NCI-H82 treated with DMSO at 0.1 percent for 48 hours (cell line): ENCODE results near the gene PXN.
"Not testable (repeated sequence)": the region's sequence is repeated elsewhere in the genome, so short reads cannot be mapped to it uniquely, and the experiment has no call there.

Experiments used
- DNase-seq: peaks from one replicate; lab custom pipeline; 2025; ENCODE audit not compliant: unreplicated experiment; lab: John Stamatoyannopoulos, UW

Gene PXN

GRCh38 chr12:120262852-120263747, 2.4 kb downstream of the PXN start:
- DNase-seq = no peak

- DNase-seq = no peak
Measured at GRCh38 chr12:120261951-120262851, 3.3 kb downstream of the PXN start.

- no peak for DNase-seq
Measured at GRCh38 chr12:120260607-120261006, 4.9 kb downstream of the PXN start.

- DNase-seq = no peak
Measured at GRCh38 chr12:120259418-120260202, 5.9 kb downstream of the PXN start.

- no peak for DNase-seq
Measured at GRCh38 chr12:120258323-120258896, 7.1 kb downstream of the PXN start.

- DNase-seq = no peak
Measured at GRCh38 chr12:120257041-120257821, 8.3 kb downstream of the PXN start.

- no peak for DNase-seq
Measured at GRCh38 chr12:120254809-120255208, 10.7 kb downstream of the PXN start.

- DNase-seq = not testable (repeated sequence)
Measured at GRCh38 chr12:120253313-120253712, 12.2 kb downstream of the PXN start.

GRCh38 chr12:120252071-120252906, 13.2 kb downstream of the PXN start:
- no peak for DNase-seq

- DNase-seq = not testable (repeated sequence)
Measured at GRCh38 chr12:120251364-120252070, 14.0 kb downstream of the PXN start.

GRCh38 chr12:120249875-120250795, 15.4 kb downstream of the PXN start:
- no peak for DNase-seq

- DNase-seq = no peak
Measured at GRCh38 chr12:120249266-120249874, 16.2 kb downstream of the PXN start.

- peak; percentile 16 for DNase-seq
Measured at GRCh38 chr12:120247621-120248030, 17.9 kb downstream of the PXN start.

GRCh38 chr12:120247183-120247582, 18.3 kb downstream of the PXN start:
- no peak for DNase-seq

- not testable (repeated sequence) for DNase-seq
Measured at GRCh38 chr12:120246705-120247104, 18.8 kb downstream of the PXN start.

- DNase-seq = peak; percentile 98
Measured at GRCh38 chr12:120242971-120243699, 22.4 kb downstream of the PXN start.
